Breast epithelium (tissue), 3 donors: ENCODE data around the gene BPTF.
"Not testable (repeated sequence)": the region's sequence is repeated elsewhere in the genome, so short reads cannot be mapped to it uniquely, and the experiment has no call there.

Experiments used
- POLR2A ChIP-seq: fragments of 450-650 bp; IDR thresholded peaks from one replicate; pipeline ENCODE4 v1.6.1; 2016; ENCODE audit warnings: antibody characterized with exemption, mild to moderate bottlenecking, moderate library complexity
- TF ChIP-seq, protein P1 (sequence below), 3 donors: fragments of 450-650 bp; IDR thresholded peaks; one replicate each; pipeline ENCODE4 v1.5.1; 2016 to 2017; ENCODE audit warnings: antibody characterized with exemption in 3 of 3, mild to moderate bottlenecking in 3 of 3, moderate library complexity in 3 of 3

DNA sequence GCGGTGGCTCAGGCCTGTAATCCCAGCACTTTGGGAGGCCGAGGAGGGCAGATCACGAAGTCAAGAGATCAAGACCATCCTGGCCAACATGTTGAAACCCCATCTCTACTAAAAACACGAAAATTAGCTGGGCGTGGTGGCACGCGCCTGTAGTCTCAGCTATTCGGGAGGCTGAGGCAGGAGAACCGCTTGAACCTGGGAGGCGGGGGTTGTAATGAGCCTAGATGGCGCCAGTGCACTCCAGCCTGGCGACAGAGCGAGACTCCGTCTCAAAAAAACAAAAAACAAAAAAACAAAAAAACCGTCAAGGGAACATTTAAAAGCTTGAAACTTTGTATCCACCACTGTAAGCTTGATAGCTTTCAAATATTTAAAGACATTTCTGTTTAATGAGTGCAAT, 197.2 kb downstream of the BPTF start:
- TF ChIP-seq, protein P1, sequence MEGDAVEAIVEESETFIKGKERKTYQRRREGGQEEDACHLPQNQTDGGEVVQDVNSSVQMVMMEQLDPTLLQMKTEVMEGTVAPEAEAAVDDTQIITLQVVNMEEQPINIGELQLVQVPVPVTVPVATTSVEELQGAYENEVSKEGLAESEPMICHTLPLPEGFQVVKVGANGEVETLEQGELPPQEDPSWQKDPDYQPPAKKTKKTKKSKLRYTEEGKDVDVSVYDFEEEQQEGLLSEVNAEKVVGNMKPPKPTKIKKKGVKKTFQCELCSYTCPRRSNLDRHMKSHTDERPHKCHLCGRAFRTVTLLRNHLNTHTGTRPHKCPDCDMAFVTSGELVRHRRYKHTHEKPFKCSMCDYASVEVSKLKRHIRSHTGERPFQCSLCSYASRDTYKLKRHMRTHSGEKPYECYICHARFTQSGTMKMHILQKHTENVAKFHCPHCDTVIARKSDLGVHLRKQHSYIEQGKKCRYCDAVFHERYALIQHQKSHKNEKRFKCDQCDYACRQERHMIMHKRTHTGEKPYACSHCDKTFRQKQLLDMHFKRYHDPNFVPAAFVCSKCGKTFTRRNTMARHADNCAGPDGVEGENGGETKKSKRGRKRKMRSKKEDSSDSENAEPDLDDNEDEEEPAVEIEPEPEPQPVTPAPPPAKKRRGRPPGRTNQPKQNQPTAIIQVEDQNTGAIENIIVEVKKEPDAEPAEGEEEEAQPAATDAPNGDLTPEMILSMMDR (IDR thresholded peaks at IDR 0.05), result not testable (repeated sequence)
- TF ChIP-seq POLR2A, result not testable (repeated sequence)
